ENCODE measurements around the gene IQUB. TPM values are rescaled to one million over a fixed set of nuclear protein-coding genes. Genes with fewer than 3 reads are reported as not detected.
A peak's percentile ranks its signal among the peaks of the same experiment; 100 is the strongest.

IQUB gene
- total RNA-seq: under 1 TPM in 2 of 5 donors, not detected in 3; 0.09 TPM
- total RNA-seq (2013): 0.17 TPM
- total RNA-seq: 0 to 1.0 (median 0.26) reads per million in 29 experiments

- CTCF ChIA-PET: interaction anchor here (0.6 to 2.6 kb wide), 10 partner anchors 18 to 218 kb away, joined by 3 to 29 read pairs (median 5); partner anchors contain the start of gene NDUFA5 (in 2 of the 2)
- Histone ChIP-seq H3K4me1 (ENCODE audit: control insufficient read depth in 1 of 2, extremely low read depth in 1 of 2, insufficient read depth in 2 of 2, low read length in 2 of 2) (peaks cover 3 to 23% of the 10 kb centered on the region in 2 experiments), H3K36me3 (ENCODE audit: control insufficient read depth in 2 of 2, extremely low read depth in 1 of 2, insufficient read depth in 1 of 2, low read length in 1 of 2) (peaks cover 0 to 3% of the 10 kb centered on the region in 2 donors), H3K4me3 (ENCODE audit: control insufficient read depth in 1 of 2, extremely low read depth in 1 of 2, low read length in 1 of 2) (peak within 1 kb of the TSS; percentile 41 to 80), H3K27me3 (replicated peaks in 1 of 2; ENCODE audit: control insufficient read depth in 2 of 2, extremely low read depth in 1 of 2, insufficient read depth in 2 of 2, low read length in 1 of 2) (peaks cover 4 to 17% of the 10 kb centered on the region in 2 experiments), H3K9me3 (no peaks in the 10 kb centered on the region), H3K27ac (ENCODE audit: low read length) (peak within 1 kb of the TSS; percentile 47)
- Mint-ChIP-seq H3K4me3 (peak within 1 kb of the TSS; percentile 84 to 91 (median 84)), H3K36me3 (no peaks in the 10 kb centered on the region), H3K27me3 (peaks cover 7 to 17% of the 10 kb centered on the region in 2 donors), H3K4me1 (peaks cover 22 to 27% (median 24%) of the 10 kb centered on the region in 3 donors), H3K9me3 (no peaks in the 10 kb centered on the region), H3K27ac (peak within 1 kb of the TSS; percentile 70 to 87)
- WGBS (ENCODE audit: insufficient coverage): 0% methylated on average over 38 of the region's 54 CpGs
- DNase-seq: peak; percentile 72 to 96 (median 87)
- POLR2A ChIA-PET: interaction anchor here (0.6 to 1.0 kb wide), 8 partner anchors 15 to 32 kb away, joined by 3 to 6 read pairs (median 4); partner anchors contain the start of gene NDUFA5 (in 1 of the 2)
- peak; percentile 79 to 91 (median 83) for ATAC-seq (replicated peaks in 1 of 4)
Observed at GRCh38 chr7:123534383-123535260, at the start of gene IQUB. Gene IQUB (minus strand): TSS chr7:123534595. CDS start chr7:123512340, 22,255 bp downstream.

- Mint-ChIP-seq H3K27ac (no peak overlapping the region), H3K9me3 (no peaks in the 10 kb centered on the region), H3K36me3 (no peaks in the 10 kb centered on the region), H3K4me1 (no peaks in the 10 kb centered on the region), H3K27me3 (peaks cover 13 to 19% of the 10 kb centered on the region in 2 donors), H3K4me3 (no peak overlapping the region)
- no peak overlapping the region for H3K4me3 ChIP-seq (ENCODE audit: control insufficient read depth in 1 of 2, extremely low read depth in 1 of 2, low read length in 1 of 2)
- POLR2A ChIA-PET: no interaction called here
- DNase-seq (no peak), ATAC-seq (replicated peaks in 1 of 4) (no peak)
- H3K36me3 ChIP-seq (ENCODE audit: control insufficient read depth in 2 of 2, extremely low read depth in 1 of 2, insufficient read depth in 1 of 2, low read length in 1 of 2): no peaks in the 10 kb centered on the region
- H3K9me3 ChIP-seq: no peaks in the 10 kb centered on the region
- no peaks in the 10 kb centered on the region for H3K4me1 ChIP-seq (ENCODE audit: control insufficient read depth in 1 of 2, extremely low read depth in 1 of 2, insufficient read depth in 2 of 2, low read length in 2 of 2)
- no peak overlapping the region for H3K27ac ChIP-seq (ENCODE audit: low read length)
- CTCF ChIA-PET: interaction anchor here in 1 of 2 donors (0.7 to 0.8 kb wide), 2 partner anchors 41 to 72 kb away, joined by 3 to 5 read pairs; partner anchors contain the start of gene LMOD2
- H3K27me3 ChIP-seq (replicated peaks in 1 of 2; ENCODE audit: control insufficient read depth in 2 of 2, extremely low read depth in 1 of 2, insufficient read depth in 2 of 2, low read length in 1 of 2): peaks cover 0 to 4% of the 10 kb centered on the region in 2 experiments
- WGBS (ENCODE audit: insufficient coverage): no CpG with 5 or more reads among the region's 4 CpGs
Observed at GRCh38 chr7:123583821-123584220, 49.4 kb upstream of the IQUB start.

- H3K36me3 ChIP-seq (ENCODE audit: control insufficient read depth in 2 of 2, extremely low read depth in 1 of 2, insufficient read depth in 1 of 2, low read length in 1 of 2): no peaks in the 10 kb centered on the region
- no peaks in the 10 kb centered on the region for H3K4me1 ChIP-seq (ENCODE audit: control insufficient read depth in 1 of 2, extremely low read depth in 1 of 2, insufficient read depth in 2 of 2, low read length in 2 of 2)
- Mint-ChIP-seq H3K36me3 (no peaks in the 10 kb centered on the region), H3K4me3 (no peak overlapping the region), H3K27me3 (peaks cover 19 to 20% of the 10 kb centered on the region in 2 donors), H3K9me3 (no peaks in the 10 kb centered on the region), H3K4me1 (no peaks in the 10 kb centered on the region), H3K27ac (no peak overlapping the region)
- H3K4me3 ChIP-seq (ENCODE audit: control insufficient read depth in 1 of 2, extremely low read depth in 1 of 2, low read length in 1 of 2): no peak overlapping the region
- DNase-seq (no peak), ATAC-seq (replicated peaks in 1 of 4) (no peak)
- no CpG with 5 or more reads among the region's 2 CpGs for WGBS (ENCODE audit: insufficient coverage)
- H3K27ac ChIP-seq (ENCODE audit: low read length): no peak overlapping the region
- POLR2A ChIA-PET: interaction anchor here in 1 of 2 donors (0.7 kb wide), 1 partner anchor 1232 kb away, joined by 4 read pairs; no protein-coding TSS in a partner anchor
- CTCF ChIA-PET: interaction anchor here (0.6 to 1.4 kb wide), 2 partner anchors 8 to 33 kb away, joined by 3 to 4 read pairs; no protein-coding TSS in a partner anchor
- no peaks in the 10 kb centered on the region for H3K9me3 ChIP-seq
- H3K27me3 ChIP-seq (replicated peaks in 1 of 2; ENCODE audit: control insufficient read depth in 2 of 2, extremely low read depth in 1 of 2, insufficient read depth in 2 of 2, low read length in 1 of 2): peaks cover 2 to 4% of the 10 kb centered on the region in 2 experiments
Observed at GRCh38 chr7:123581162-123581459, 46.7 kb upstream of the IQUB start.

- H3K9me3 ChIP-seq: no peaks in the 10 kb centered on the region
- DNase-seq: peak in 1 of 35 experiments; percentile 31
- WGBS (ENCODE audit: insufficient coverage): 44% methylated on average over 3 of the region's 8 CpGs
- Mint-ChIP-seq H3K4me3 (no peak overlapping the region), H3K36me3 (no peaks in the 10 kb centered on the region), H3K9me3 (no peaks in the 10 kb centered on the region), H3K27ac (no peak overlapping the region), H3K27me3 (peaks cover 19 to 20% of the 10 kb centered on the region in 2 donors), H3K4me1 (no peaks in the 10 kb centered on the region)
- ChIA-PET CTCF (interaction anchor here in 1 of 2 donors (1.4 kb wide), 1 partner anchor 7 kb away, joined by 3 read pairs; no protein-coding TSS in a partner anchor), POLR2A (interaction anchor here in 1 of 2 donors (0.7 kb wide), 1 partner anchor 1232 kb away, joined by 4 read pairs; no protein-coding TSS in a partner anchor)
- no peaks in the 10 kb centered on the region for H3K4me1 ChIP-seq (ENCODE audit: control insufficient read depth in 1 of 2, extremely low read depth in 1 of 2, insufficient read depth in 2 of 2, low read length in 2 of 2)
- peaks cover 2 to 4% of the 10 kb centered on the region in 2 experiments for H3K27me3 ChIP-seq (replicated peaks in 1 of 2; ENCODE audit: control insufficient read depth in 2 of 2, extremely low read depth in 1 of 2, insufficient read depth in 2 of 2, low read length in 1 of 2)
- H3K27ac ChIP-seq (ENCODE audit: low read length): no peak overlapping the region
- no peak overlapping the region for H3K4me3 ChIP-seq (ENCODE audit: control insufficient read depth in 1 of 2, extremely low read depth in 1 of 2, low read length in 1 of 2)
- peak in 1 of 4 experiments; percentile 48 for ATAC-seq (replicated peaks in 1 of 4)
- no peaks in the 10 kb centered on the region for H3K36me3 ChIP-seq (ENCODE audit: control insufficient read depth in 2 of 2, extremely low read depth in 1 of 2, insufficient read depth in 1 of 2, low read length in 1 of 2)
Observed at GRCh38 chr7:123580406-123581161, 46.2 kb upstream of the IQUB start.

- ATAC-seq (replicated peaks in 1 of 4) (no peak), DNase-seq (no peak)
- ChIA-PET CTCF (interaction anchor here in 1 of 2 donors (1.0 kb wide), 1 partner anchor 17 kb away, joined by 3 read pairs; no protein-coding TSS in a partner anchor), POLR2A (interaction anchor here in 1 of 2 donors (0.6 kb wide), 1 partner anchor 37 kb away, joined by 3 read pairs; no protein-coding TSS in a partner anchor)
- H3K36me3 Mint-ChIP-seq: no peaks in the 10 kb centered on the region
- Histone ChIP-seq H3K36me3 (ENCODE audit: control insufficient read depth in 2 of 2, extremely low read depth in 1 of 2, insufficient read depth in 1 of 2, low read length in 1 of 2) (no peaks in the 10 kb centered on the region), H3K9me3 (no peaks in the 10 kb centered on the region), H3K27ac (ENCODE audit: low read length) (no peak overlapping the region), H3K27me3 (replicated peaks in 1 of 2; ENCODE audit: control insufficient read depth in 2 of 2, extremely low read depth in 1 of 2, insufficient read depth in 2 of 2, low read length in 1 of 2) (peaks cover 2 to 4% of the 10 kb centered on the region in 2 experiments), H3K4me1 (ENCODE audit: control insufficient read depth in 1 of 2, extremely low read depth in 1 of 2, insufficient read depth in 2 of 2, low read length in 2 of 2) (no peaks in the 10 kb centered on the region), H3K4me3 (ENCODE audit: control insufficient read depth in 1 of 2, extremely low read depth in 1 of 2, low read length in 1 of 2) (no peak overlapping the region)
- H3K27ac Mint-ChIP-seq: no peak overlapping the region
- H3K4me3 Mint-ChIP-seq: no peak overlapping the region
- H3K4me1 Mint-ChIP-seq: no peaks in the 10 kb centered on the region
- H3K27me3 Mint-ChIP-seq: peaks cover 19 to 20% of the 10 kb centered on the region in 2 donors
- no peaks in the 10 kb centered on the region for H3K9me3 Mint-ChIP-seq
Observed at GRCh38 chr7:123579416-123579815, 45.0 kb upstream of the IQUB start.
